ENCODE results near the gene VARS1.
"Not testable (repeated sequence)": the region's sequence is repeated elsewhere in the genome, so short reads cannot be mapped to it uniquely, and the experiment has no call there.

VARS1 gene

GRCh38 chr6:31821301-31822035, 25.9 kb upstream of the VARS1 start:
- peak; percentile 75 for DNase-seq

GRCh38 chr6:31820399-31820798, 24.8 kb upstream of the VARS1 start:
- not testable (repeated sequence) for DNase-seq

- no peak for DNase-seq
Observed at GRCh38 chr6:31819871-31820299, 24.3 kb upstream of the VARS1 start.

- DNase-seq = not testable (repeated sequence)
Observed at GRCh38 chr6:31817929-31818511, 22.5 kb upstream of the VARS1 start.

GRCh38 chr6:31817133-31817928, 21.8 kb upstream of the VARS1 start:
- DNase-seq = not testable (repeated sequence)

- DNase-seq = peak; percentile 65
Observed at GRCh38 chr6:31815025-31815838, 19.7 kb upstream of the VARS1 start, which contains the start of the genes HSPA1A and HSPA1L. HSPA1A (plus strand) TSS chr6:31815543; CDS start chr6:31815757, 214 bp downstream. HSPA1L (minus strand) TSS chr6:31815283; CDS start chr6:31811972, 3,311 bp downstream.

GRCh38 chr6:31814677-31815024, 19.1 kb upstream of the VARS1 start:
- peak; percentile 72 for DNase-seq

- DNase-seq = no peak
Observed at GRCh38 chr6:31813465-31813849, 17.9 kb upstream of the VARS1 start.

- no peak for DNase-seq
Observed at GRCh38 chr6:31811645-31812044, 16.1 kb upstream of the VARS1 start.

GRCh38 chr6:31808599-31808998, 13.0 kb upstream of the VARS1 start:
- DNase-seq = not testable (repeated sequence)

- DNase-seq = peak; percentile 98
Observed at GRCh38 chr6:31806470-31807272, 11.1 kb upstream of the VARS1 start, which contains the start of gene LSM2. LSM2 (minus strand) TSS chr6:31806966; CDS start chr6:31806757, 209 bp downstream.

- no peak for DNase-seq
Observed at GRCh38 chr6:31805939-31806469, 10.5 kb upstream of the VARS1 start.

- not testable (repeated sequence) for DNase-seq
Observed at GRCh38 chr6:31801031-31801927, 5.7 kb upstream of the VARS1 start.

- DNase-seq = no peak
Observed at GRCh38 chr6:31799781-31800180, 4.2 kb upstream of the VARS1 start.

GRCh38 chr6:31797588-31797987, 2.0 kb upstream of the VARS1 start:
- no peak for DNase-seq

- DNase-seq = no peak
Observed at GRCh38 chr6:31796993-31797385, 1.4 kb upstream of the VARS1 start.

- no peak for DNase-seq
Observed at GRCh38 chr6:31794866-31795615, 511 bp downstream of the VARS1 start.

GRCh38 chr6:31794294-31794865, 1.2 kb downstream of the VARS1 start:
- no peak for DNase-seq

GRCh38 chr6:31793927-31794245, 1.7 kb downstream of the VARS1 start:
- DNase-seq = not testable (repeated sequence)
